GM23338 (cell line): Measurements from ENCODE around the gene NKAIN2. TPM values are rescaled to one million over a fixed set of nuclear protein-coding genes. Genes with fewer than 3 reads are reported as not detected.

Source experiments
- ATAC-seq: fragments of 200-7000 bp; cut with Tn5 transposase; 3 replicates; pipeline ENCODE4 v1.9.1; 2020
- DNase-seq: peaks from one replicate; pipeline ENCODE4 v3.0.0-alpha.2; 2015; ENCODE audit warnings: low spot score
- H2AFZ ChIP-seq: fragments of 200-600 bp; sonication (generic); 2 replicates; pipeline ENCODE4 v1.8.0; 2016; ENCODE audit warnings: antibody characterized with exemption, mild to moderate bottlenecking, moderate library complexity
- H3F3A ChIP-seq: fragments of 200-600 bp; sonication (generic); replicated peaks from 2 replicates; pipeline ENCODE4 v1.8.0; 2017; ENCODE audit warnings: antibody characterized with exemption, mixed run types, low read depth
- H3K27ac ChIP-seq: fragments of 200-600 bp; sonication (generic); 2 replicates; pipeline ENCODE4 v1.6.1; 2016; ENCODE audit warnings: low read depth
- H3K27me3 ChIP-seq: fragments of 200-600 bp; sonication (generic); 2 replicates; pipeline ENCODE4 v1.8.0; 2016; ENCODE audit warnings: mild to moderate bottlenecking, mixed run types, moderate library complexity; ENCODE audit not compliant: insufficient read depth
- H3K36me3 ChIP-seq: fragments of 200-600 bp; sonication (generic); 2 replicates; pipeline ENCODE4 v1.8.0; 2016; ENCODE audit warnings: mild to moderate bottlenecking; ENCODE audit not compliant: insufficient read depth
- H3K4me1 ChIP-seq: fragments of 200-600 bp; sonication (generic); 2 replicates; pipeline ENCODE4 v1.8.0; 2016; ENCODE audit warnings: mild to moderate bottlenecking, moderate library complexity; ENCODE audit not compliant: insufficient read depth
- H3K4me2 ChIP-seq: fragments of 200-600 bp; sonication (generic); 2 replicates; pipeline ENCODE4 v1.7.1; 2017; ENCODE audit warnings: mixed run types
- H3K4me3 ChIP-seq: fragments of 200-600 bp; sonication (generic); 2 replicates; pipeline ENCODE4 v1.6.1; 2016; ENCODE audit warnings: mixed run types
- H3K79me2 ChIP-seq: fragments of 200-600 bp; sonication (generic); replicated peaks from 2 replicates; pipeline ENCODE4 v1.8.0; 2017; ENCODE audit warnings: mild to moderate bottlenecking; ENCODE audit not compliant: insufficient read depth
- H3K9me2 ChIP-seq: fragments of 200-600 bp; sonication (generic); 2 replicates; pipeline ENCODE4 v1.8.0; 2017; ENCODE audit not compliant: insufficient read depth
- H4K20me1 ChIP-seq: fragments of 200-600 bp; sonication (generic); replicated peaks from 2 replicates; pipeline ENCODE4 v1.8.0; 2017; ENCODE audit warnings: mild to moderate bottlenecking; ENCODE audit not compliant: insufficient read depth
- H3K27ac Mint-ChIP-seq: 2 replicates; pipeline ENCODE4 v1.8.0; 2020; ENCODE audit warnings: inconsistent platforms, mild to moderate bottlenecking, moderate library complexity, mixed read lengths
- H3K27me3 Mint-ChIP-seq: 3 replicates; pipeline ENCODE4 v1.8.0; 2022; ENCODE audit warnings: low read depth, mild to moderate bottlenecking, moderate library complexity, mixed read lengths, inconsistent platforms; ENCODE audit not compliant: insufficient read depth, poor library complexity
- H3K36me3 Mint-ChIP-seq: 3 replicates; pipeline ENCODE4 v1.8.0; 2021; ENCODE audit warnings: low read depth, mild to moderate bottlenecking, inconsistent platforms, moderate library complexity, mixed read lengths
- H3K4me1 Mint-ChIP-seq: 3 replicates; pipeline ENCODE4 v1.8.0; 2020; ENCODE audit warnings: mild to moderate bottlenecking, inconsistent platforms, mixed read lengths
- H3K4me3 Mint-ChIP-seq: 3 replicates; pipeline ENCODE4 v1.8.0; 2021; ENCODE audit warnings: moderate library complexity, mild to moderate bottlenecking, inconsistent platforms, mixed read lengths
- H3K9me3 Mint-ChIP-seq: 3 replicates; pipeline ENCODE4 v1.8.0; 2020; ENCODE audit warnings: moderate library complexity, mild to moderate bottlenecking, inconsistent platforms, mixed read lengths
- CREB1 ChIP-seq: fragments of 250-450 bp; sonication (Bioruptor Pico); IDR thresholded peaks from 2 replicates; pipeline ENCODE4 v1.5.0; 2020; ENCODE audit warnings: low read depth, mild to moderate bottlenecking, moderate library complexity
- EZH2 ChIP-seq: fragments of 200-600 bp; sonication (generic); IDR thresholded peaks from one replicate; pipeline ENCODE4 v1.8.0; 2017; ENCODE audit warnings: antibody characterized with exemption, mild to moderate bottlenecking, low read depth; ENCODE audit not compliant: unreplicated experiment
- EZH2phosphoT487 ChIP-seq: fragments of 200-600 bp; sonication (generic); IDR thresholded peaks from one replicate; pipeline ENCODE4 v1.8.1; 2018; ENCODE audit warnings: antibody characterized with exemption; ENCODE audit not compliant: unreplicated experiment
- JUNB ChIP-seq: IDR thresholded peaks from one replicate; pipeline ENCODE4 v1.6.1; 2016; ENCODE audit warnings: antibody characterized with exemption; ENCODE audit not compliant: unreplicated experiment
- NANOG ChIP-seq: IDR thresholded peaks from 2 replicates; pipeline ENCODE4 v1.6.1; 2016; ENCODE audit warnings: antibody characterized with exemption, borderline replicate concordance
- POLR2AphosphoS5 ChIP-seq: IDR thresholded peaks from 2 replicates; pipeline ENCODE4 v1.6.1; 2016; ENCODE audit warnings: antibody characterized with exemption, low read depth
- STAT1 ChIP-seq: IDR thresholded peaks from one replicate; pipeline ENCODE4 v1.6.1; 2016; ENCODE audit warnings: antibody characterized with exemption; ENCODE audit not compliant: unreplicated experiment
- ZNF114 ChIP-seq: fragments of 250-450 bp; sonication (Bioruptor Pico); IDR thresholded peaks from 2 replicates; pipeline ENCODE4 v1.5.0; 2020; ENCODE audit warnings: mild to moderate bottlenecking, moderate library complexity
- ZNF331 ChIP-seq: fragments of 250-450 bp; sonication (Bioruptor Pico); IDR thresholded peaks from 2 replicates; pipeline ENCODE4 v1.5.0; 2020; ENCODE audit warnings: low read depth, mild to moderate bottlenecking, moderate library complexity
- polyA plus RNA-seq: library from polyadenylated mRNA; unstranded; fragments of >200 nt; fragmentation: Nextera tagmentation; extraction: Ambion mirVana; gene quantifications from 2 replicates; pipeline ENCODE4 v1.2.1, GENCODE V29; 2016
- total RNA-seq: library from RNA; depleted of rRNA; stranded (reverse); fragments of >200 nt; shearing (Covaris generic); gene quantifications from 2 replicates; pipeline ENCODE4 v1.2.3, GENCODE V29; 2014
- TF ChIP-seq, protein P1 (sequence below): IDR thresholded peaks from 2 replicates; pipeline ENCODE4 v1.6.1; 2016; ENCODE audit warnings: antibody characterized with exemption
- TF ChIP-seq, protein P2 (sequence below): fragments of 250-450 bp; sonication (Bioruptor Pico); IDR thresholded peaks from 2 replicates; pipeline ENCODE4 v1.5.0; 2020; ENCODE audit warnings: mild to moderate bottlenecking, moderate library complexity
- TF ChIP-seq, protein P3 (sequence below): IDR thresholded peaks from one replicate; pipeline ENCODE4 v1.6.1; 2018; ENCODE audit warnings: antibody characterized with exemption; ENCODE audit not compliant: unreplicated experiment
- TF ChIP-seq, protein P4 (sequence below), 2 experiments: fragments of 200-600 bp in 1 of 2; sonication (generic) in 1 of 2; conservative IDR thresholded peaks; 2 replicates each; pipeline versions ENCODE4 v1.5.1 to v1.6.1; 2016 to 2017; ENCODE audit warnings: antibody characterized with exemption in 2 of 2, low read depth in 2 of 2, mild to moderate bottlenecking in 2 of 2, moderate library complexity in 1 of 2

The NKAIN2 gene
- total and polyA plus RNA-seq, 2 experiments from 2014 or later = 0.39 to 1.1 TPM

DNA sequence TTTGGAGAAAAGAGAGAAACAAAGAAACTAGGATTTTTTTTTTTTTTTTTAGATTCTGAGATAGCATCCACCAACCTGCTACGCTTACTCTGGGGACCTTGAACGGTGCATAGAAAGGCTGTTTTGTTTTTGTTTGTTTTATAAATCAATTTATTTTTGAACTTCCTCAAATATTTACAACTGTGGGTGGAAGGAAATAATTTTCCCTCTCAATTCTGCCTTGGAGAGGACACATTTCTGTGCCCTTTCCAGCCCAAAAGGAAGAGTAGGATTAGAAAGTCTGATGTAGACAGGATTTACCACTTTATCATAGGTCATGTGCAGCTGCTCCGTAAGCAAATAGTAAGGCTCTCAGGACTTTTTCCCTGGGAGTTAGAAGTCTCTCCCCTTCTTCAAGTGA, 190.5 kb downstream of the NKAIN2 start (continued):
- TF ChIP-seq, protein P1, sequence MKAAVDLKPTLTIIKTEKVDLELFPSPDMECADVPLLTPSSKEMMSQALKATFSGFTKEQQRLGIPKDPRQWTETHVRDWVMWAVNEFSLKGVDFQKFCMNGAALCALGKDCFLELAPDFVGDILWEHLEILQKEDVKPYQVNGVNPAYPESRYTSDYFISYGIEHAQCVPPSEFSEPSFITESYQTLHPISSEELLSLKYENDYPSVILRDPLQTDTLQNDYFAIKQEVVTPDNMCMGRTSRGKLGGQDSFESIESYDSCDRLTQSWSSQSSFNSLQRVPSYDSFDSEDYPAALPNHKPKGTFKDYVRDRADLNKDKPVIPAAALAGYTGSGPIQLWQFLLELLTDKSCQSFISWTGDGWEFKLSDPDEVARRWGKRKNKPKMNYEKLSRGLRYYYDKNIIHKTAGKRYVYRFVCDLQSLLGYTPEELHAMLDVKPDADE = no peak
- TF ChIP-seq STAT1 = no peak

DNA sequence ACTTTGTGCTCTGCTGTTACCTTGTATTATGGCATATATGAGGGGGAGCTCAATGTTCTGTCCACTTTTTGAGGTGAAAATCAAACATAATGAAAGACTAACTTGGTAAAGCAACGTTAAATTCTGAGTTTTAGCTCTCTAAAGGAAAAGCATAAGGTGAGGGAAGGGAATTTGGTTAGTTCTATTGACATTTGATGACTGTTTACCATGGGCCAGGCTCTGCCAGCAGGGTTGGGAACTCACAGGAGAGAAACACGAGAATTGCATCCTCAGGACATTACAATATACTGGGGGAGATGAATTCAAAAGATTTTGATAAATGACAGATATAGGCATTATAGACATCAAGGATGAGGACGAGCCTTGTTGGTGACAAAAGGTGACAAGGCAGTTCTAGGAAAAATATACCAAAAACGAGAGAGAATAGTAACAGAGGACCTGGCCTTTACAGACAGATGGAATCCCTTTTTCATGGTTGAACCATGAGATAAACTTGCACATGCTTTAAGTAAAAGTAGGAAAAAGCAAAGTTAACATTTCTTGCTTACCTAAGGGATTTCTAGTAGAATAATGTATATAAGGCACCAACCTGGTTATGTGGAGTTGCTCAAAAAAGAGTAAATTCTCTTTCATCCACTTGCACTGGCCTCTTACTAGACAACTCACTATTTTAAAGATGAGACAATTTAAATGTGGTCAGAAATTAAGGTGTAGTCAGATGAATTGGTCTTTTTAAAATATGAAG, 191.4 kb downstream of the NKAIN2 start:
- H3K36me3 ChIP-seq = no peaks in the 10 kb centered on the region
- TF ChIP-seq JUNB = no peak
- TF ChIP-seq, protein P2, sequence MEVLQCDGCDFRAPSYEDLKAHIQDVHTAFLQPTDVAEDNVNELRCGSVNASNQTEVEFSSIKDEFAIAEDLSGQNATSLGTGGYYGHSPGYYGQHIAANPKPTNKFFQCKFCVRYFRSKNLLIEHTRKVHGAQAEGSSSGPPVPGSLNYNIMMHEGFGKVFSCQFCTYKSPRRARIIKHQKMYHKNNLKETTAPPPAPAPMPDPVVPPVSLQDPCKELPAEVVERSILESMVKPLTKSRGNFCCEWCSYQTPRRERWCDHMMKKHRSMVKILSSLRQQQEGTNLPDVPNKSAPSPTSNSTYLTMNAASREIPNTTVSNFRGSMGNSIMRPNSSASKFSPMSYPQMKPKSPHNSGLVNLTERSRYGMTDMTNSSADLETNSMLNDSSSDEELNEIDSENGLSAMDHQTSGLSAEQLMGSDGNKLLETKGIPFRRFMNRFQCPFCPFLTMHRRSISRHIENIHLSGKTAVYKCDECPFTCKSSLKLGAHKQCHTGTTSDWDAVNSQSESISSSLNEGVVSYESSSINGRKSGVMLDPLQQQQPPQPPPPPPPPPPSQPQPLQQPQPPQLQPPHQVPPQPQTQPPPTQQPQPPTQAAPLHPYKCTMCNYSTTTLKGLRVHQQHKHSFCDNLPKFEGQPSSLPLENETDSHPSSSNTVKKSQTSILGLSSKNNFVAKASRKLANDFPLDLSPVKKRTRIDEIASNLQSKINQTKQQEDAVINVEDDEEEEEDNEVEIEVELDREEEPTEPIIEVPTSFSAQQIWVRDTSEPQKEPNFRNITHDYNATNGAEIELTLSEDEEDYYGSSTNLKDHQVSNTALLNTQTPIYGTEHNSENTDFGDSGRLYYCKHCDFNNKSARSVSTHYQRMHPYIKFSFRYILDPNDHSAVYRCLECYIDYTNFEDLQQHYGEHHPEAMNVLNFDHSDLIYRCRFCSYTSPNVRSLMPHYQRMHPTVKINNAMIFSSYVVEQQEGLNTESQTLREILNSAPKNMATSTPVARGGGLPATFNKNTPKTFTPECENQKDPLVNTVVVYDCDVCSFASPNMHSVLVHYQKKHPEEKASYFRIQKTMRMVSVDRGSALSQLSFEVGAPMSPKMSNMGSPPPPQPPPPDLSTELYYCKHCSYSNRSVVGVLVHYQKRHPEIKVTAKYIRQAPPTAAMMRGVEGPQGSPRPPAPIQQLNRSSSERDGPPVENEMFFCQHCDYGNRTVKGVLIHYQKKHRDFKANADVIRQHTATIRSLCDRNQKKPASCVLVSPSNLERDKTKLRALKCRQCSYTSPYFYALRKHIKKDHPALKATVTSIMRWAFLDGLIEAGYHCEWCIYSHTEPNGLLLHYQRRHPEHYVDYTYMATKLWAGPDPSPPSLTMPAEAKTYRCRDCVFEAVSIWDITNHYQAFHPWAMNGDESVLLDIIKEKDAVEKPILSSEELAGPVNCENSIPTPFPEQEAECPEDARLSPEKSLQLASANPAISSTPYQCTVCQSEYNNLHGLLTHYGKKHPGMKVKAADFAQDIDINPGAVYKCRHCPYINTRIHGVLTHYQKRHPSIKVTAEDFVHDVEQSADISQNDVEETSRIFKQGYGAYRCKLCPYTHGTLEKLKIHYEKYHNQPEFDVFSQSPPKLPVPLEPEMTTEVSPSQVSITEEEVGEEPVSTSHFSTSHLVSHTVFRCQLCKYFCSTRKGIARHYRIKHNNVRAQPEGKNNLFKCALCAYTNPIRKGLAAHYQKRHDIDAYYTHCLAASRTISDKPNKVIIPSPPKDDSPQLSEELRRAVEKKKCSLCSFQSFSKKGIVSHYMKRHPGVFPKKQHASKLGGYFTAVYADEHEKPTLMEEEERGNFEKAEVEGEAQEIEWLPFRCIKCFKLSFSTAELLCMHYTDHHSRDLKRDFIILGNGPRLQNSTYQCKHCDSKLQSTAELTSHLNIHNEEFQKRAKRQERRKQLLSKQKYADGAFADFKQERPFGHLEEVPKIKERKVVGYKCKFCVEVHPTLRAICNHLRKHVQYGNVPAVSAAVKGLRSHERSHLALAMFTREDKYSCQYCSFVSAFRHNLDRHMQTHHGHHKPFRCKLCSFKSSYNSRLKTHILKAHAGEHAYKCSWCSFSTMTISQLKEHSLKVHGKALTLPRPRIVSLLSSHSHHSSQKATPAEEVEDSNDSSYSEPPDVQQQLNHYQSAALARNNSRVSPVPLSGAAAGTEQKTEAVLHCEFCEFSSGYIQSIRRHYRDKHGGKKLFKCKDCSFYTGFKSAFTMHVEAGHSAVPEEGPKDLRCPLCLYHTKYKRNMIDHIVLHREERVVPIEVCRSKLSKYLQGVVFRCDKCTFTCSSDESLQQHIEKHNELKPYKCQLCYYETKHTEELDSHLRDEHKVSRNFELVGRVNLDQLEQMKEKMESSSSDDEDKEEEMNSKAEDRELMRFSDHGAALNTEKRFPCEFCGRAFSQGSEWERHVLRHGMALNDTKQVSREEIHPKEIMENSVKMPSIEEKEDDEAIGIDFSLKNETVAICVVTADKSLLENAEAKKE = no peak
- TF ChIP-seq, protein P3, sequence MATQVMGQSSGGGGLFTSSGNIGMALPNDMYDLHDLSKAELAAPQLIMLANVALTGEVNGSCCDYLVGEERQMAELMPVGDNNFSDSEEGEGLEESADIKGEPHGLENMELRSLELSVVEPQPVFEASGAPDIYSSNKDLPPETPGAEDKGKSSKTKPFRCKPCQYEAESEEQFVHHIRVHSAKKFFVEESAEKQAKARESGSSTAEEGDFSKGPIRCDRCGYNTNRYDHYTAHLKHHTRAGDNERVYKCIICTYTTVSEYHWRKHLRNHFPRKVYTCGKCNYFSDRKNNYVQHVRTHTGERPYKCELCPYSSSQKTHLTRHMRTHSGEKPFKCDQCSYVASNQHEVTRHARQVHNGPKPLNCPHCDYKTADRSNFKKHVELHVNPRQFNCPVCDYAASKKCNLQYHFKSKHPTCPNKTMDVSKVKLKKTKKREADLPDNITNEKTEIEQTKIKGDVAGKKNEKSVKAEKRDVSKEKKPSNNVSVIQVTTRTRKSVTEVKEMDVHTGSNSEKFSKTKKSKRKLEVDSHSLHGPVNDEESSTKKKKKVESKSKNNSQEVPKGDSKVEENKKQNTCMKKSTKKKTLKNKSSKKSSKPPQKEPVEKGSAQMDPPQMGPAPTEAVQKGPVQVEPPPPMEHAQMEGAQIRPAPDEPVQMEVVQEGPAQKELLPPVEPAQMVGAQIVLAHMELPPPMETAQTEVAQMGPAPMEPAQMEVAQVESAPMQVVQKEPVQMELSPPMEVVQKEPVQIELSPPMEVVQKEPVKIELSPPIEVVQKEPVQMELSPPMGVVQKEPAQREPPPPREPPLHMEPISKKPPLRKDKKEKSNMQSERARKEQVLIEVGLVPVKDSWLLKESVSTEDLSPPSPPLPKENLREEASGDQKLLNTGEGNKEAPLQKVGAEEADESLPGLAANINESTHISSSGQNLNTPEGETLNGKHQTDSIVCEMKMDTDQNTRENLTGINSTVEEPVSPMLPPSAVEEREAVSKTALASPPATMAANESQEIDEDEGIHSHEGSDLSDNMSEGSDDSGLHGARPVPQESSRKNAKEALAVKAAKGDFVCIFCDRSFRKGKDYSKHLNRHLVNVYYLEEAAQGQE = no peak
- TF ChIP-seq POLR2AphosphoS5 = no peak
- TF ChIP-seq STAT1 = no peak
- TF ChIP-seq NANOG = no peak
- TF ChIP-seq CREB1 = no peak
- TF ChIP-seq EZH2 = no peak
- TF ChIP-seq EZH2phosphoT487 = no peak
- TF ChIP-seq ZNF114 (CRISPR knock-in tag) = no peak
- TF ChIP-seq ZNF331 = no peak
- TF ChIP-seq, protein P4, sequence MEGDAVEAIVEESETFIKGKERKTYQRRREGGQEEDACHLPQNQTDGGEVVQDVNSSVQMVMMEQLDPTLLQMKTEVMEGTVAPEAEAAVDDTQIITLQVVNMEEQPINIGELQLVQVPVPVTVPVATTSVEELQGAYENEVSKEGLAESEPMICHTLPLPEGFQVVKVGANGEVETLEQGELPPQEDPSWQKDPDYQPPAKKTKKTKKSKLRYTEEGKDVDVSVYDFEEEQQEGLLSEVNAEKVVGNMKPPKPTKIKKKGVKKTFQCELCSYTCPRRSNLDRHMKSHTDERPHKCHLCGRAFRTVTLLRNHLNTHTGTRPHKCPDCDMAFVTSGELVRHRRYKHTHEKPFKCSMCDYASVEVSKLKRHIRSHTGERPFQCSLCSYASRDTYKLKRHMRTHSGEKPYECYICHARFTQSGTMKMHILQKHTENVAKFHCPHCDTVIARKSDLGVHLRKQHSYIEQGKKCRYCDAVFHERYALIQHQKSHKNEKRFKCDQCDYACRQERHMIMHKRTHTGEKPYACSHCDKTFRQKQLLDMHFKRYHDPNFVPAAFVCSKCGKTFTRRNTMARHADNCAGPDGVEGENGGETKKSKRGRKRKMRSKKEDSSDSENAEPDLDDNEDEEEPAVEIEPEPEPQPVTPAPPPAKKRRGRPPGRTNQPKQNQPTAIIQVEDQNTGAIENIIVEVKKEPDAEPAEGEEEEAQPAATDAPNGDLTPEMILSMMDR (conservative IDR thresholded peaks at IDR 0.05; ENCODE audit: low read depth in 2 of 2) = no peak

More for the DNA sequence above, 191.4 kb downstream of the NKAIN2 start:
- H3K79me2 ChIP-seq = no peaks in the 10 kb centered on the region
- no peaks in the 10 kb centered on the region for H3F3A ChIP-seq
- no peaks in the 10 kb centered on the region for H3K36me3 Mint-ChIP-seq
- DNase-seq (no peak), ATAC-seq (no peak)
- no peak overlapping the region for H3K27ac ChIP-seq
- H3K9me3 Mint-ChIP-seq = no peaks in the 10 kb centered on the region
- H4K20me1 ChIP-seq = no peaks in the 10 kb centered on the region
- no peaks in the 10 kb centered on the region for H3K27me3 ChIP-seq
- H2AFZ ChIP-seq = no peak overlapping the region
- no peaks in the 10 kb centered on the region for H3K4me1 Mint-ChIP-seq
- no peak overlapping the region for H3K4me3 Mint-ChIP-seq
- no peaks in the 10 kb centered on the region for H3K9me2 ChIP-seq
- H3K4me2 ChIP-seq = no peak overlapping the region
- no peaks in the 10 kb centered on the region for H3K27me3 Mint-ChIP-seq
- H3K27ac Mint-ChIP-seq = no peak overlapping the region
- no peak overlapping the region for H3K4me3 ChIP-seq
- H3K4me1 ChIP-seq = no peaks in the 10 kb centered on the region
